AG04449 (cell line): ENCODE measurements around the gene CSF2RB.

Experiments
- CTCF ChIA-PET: fragments of 350-600 bp; formaldehyde crosslinking; extraction: SDS; loops from one replicate; lab custom pipeline; 2021; ENCODE audit warnings: antibody characterized with exemption; lab: Yijun Ruan, JAX
- POLR2A ChIA-PET: fragments of 400-600, 350-600 bp; formaldehyde crosslinking; extraction: SDS; loops from one replicate; lab custom pipeline; 2020; ENCODE audit warnings: antibody characterized with exemption, inconsistent platforms; lab: Yijun Ruan, JAX
- DNase-seq: peaks from one replicate; pipeline ENCODE4 v3.0.0-alpha.2; 2010; ENCODE audit warnings: low read depth, low spot score
- H3K4me3 ChIP-seq: 2 replicates; pipeline ENCODE4 v1.5.1; 2011; ENCODE audit warnings: low read depth, mild to moderate bottlenecking, control low read depth, low read length
- CTCF ChIP-seq: IDR thresholded peaks from one replicate; pipeline ENCODE4 v1.5.1; 2011; ENCODE audit warnings: mild to moderate bottlenecking, moderate library complexity, low read length, control low read depth, inconsistent platforms; ENCODE audit not compliant: insufficient read depth; ENCODE audit errors: missing control alignments

CSF2RB gene

DNA sequence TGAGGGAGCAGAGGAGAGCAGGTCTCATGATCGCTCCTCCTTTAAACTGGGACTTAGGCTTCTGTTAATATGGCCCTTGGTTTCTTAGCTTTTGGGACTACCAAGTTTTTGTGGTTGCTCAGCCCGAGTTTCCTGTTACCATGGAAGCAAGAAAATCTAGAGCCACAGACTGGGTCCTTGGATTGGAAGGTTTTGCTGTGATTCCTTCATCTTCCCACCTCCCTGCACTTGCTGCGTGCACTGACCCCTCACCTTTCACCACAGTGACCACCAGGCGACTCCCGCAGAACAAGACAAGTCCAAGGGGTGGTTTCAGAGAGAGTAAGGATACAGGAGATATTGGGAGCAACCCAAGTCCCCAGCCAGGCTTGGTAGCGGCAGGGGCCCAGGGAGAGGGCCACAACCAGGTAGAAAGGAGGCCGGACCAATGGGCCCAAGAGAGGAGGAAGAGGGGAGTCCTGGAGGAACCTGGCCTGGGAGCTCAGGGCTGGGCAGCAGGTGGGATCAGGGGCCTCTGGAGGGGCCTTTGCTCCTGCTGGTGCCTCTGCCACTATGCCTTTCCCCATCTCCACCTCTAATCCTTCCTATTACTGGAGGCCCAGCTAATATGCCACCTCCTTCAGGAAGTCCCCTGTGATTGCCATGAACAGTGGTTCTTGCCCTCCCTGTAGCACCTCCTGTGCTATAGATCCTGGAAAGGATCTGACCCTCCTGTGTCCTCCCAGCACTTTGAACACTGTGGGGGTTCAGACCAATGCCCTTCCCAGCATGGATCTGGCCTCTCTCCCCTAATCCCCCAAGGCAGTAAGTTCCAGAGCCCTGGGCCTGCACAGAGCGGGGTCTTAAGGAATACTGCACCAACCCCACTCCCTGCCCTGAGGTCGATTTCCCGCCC, 21.2 kb downstream of the CSF2RB start:
- CTCF ChIA-PET, result interaction anchor here (0.9 kb wide), 1 partner anchor 43 kb away, joined by 3 read pairs; no protein-coding TSS in a partner anchor

GRCh38 chr22:36935313-36935610, 21.8 kb downstream of the CSF2RB start:
- ChIA-PET CTCF (no interaction called here), POLR2A (no interaction called here)
- H3K4me3 ChIP-seq, result no peak overlapping the region
- DNase-seq, result no peak
- TF ChIP-seq CTCF, result no peak

More for the DNA sequence above, 21.2 kb downstream of the CSF2RB start:
- TF ChIP-seq CTCF, result no peak
- H3K4me3 ChIP-seq, result no peak overlapping the region
- DNase-seq, result no peak
- POLR2A ChIA-PET, result no interaction called here

GRCh38 chr22:36935694-36936093, 22.3 kb downstream of the CSF2RB start:
- POLR2A ChIA-PET, result no interaction called here
- H3K4me3 ChIP-seq, result no peak overlapping the region
- CTCF ChIA-PET, result no interaction called here
- DNase-seq, result no peak
- no peak for TF ChIP-seq CTCF

DNA sequence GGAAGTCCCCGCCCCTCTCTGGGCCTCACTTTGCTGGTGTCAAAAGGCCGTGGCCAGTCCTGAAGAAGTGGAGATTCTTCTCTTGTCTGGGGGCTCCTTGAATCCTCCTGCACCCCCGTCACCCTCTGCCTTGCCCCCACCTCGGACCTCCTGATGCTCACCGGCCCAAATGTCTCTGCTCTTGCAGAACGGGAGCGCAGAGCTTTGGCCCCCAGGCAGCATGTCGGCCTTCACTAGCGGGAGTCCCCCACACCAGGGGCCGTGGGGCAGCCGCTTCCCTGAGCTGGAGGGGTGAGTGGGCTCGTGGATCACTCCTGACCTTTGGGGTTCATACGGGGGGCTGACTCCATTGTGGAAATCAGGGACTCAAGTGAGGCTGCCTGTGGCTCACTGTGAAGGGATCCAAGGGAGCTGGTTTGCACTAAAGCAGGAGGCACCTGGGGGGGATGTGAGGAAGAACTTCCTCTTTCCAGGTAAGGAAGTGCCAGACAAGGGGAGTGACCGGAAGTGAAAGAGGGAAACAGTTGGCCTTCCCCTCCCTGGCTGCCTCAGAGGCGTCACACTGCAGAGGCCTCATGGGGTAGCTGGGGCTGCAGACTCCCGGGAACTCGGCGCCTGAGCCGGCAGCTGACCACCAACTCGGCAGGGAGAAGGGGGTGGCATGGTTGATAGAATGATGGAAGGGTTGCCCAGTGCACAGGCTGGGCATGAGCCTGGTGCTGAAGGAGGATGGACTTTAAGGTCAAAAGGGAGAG, 23.1 kb downstream of the CSF2RB start:
- DNase-seq, result no peak
- TF ChIP-seq CTCF, result no peak
- no peak overlapping the region for H3K4me3 ChIP-seq
- CTCF ChIA-PET, result no interaction called here
- POLR2A ChIA-PET, result interaction anchor here (1.2 kb wide), 1 partner anchor 18 kb away, joined by 3 read pairs; no protein-coding TSS in a partner anchor

DNA sequence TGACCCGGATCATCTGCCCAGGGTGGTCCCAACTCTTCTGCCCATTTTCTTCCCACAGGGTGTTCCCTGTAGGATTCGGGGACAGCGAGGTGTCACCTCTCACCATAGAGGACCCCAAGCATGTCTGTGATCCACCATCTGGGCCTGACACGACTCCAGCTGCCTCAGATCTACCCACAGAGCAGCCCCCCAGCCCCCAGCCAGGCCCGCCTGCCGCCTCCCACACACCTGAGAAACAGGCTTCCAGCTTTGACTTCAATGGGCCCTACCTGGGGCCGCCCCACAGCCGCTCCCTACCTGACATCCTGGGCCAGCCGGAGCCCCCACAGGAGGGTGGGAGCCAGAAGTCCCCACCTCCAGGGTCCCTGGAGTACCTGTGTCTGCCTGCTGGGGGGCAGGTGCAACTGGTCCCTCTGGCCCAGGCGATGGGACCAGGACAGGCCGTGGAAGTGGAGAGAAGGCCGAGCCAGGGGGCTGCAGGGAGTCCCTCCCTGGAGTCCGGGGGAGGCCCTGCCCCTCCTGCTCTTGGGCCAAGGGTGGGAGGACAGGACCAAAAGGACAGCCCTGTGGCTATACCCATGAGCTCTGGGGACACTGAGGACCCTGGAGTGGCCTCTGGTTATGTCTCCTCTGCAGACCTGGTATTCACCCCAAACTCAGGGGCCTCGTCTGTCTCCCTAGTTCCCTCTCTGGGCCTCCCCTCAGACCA, 24.0 kb downstream of the CSF2RB start:
- no peak overlapping the region for H3K4me3 ChIP-seq
- CTCF ChIA-PET, result interaction anchor here (0.5 kb wide), 1 partner anchor 85 kb away, joined by 3 read pairs; no protein-coding TSS in a partner anchor
- no peak for DNase-seq
- POLR2A ChIA-PET, result interaction anchor here (1.2 kb wide), 1 partner anchor 17 kb away, joined by 3 read pairs; no protein-coding TSS in a partner anchor
- no peak for TF ChIP-seq CTCF
